Esophagus muscularis mucosa (tissue), 4 donors: Measurements from ENCODE around the gene DYNC1LI2. TPM values are rescaled to one million over a fixed set of nuclear protein-coding genes. Genes with fewer than 3 reads are reported as not detected.

ENCODE experiments used
- DNase-seq: peaks from one replicate; pipeline ENCODE4 v3.0.0-alpha.2; 2017; ENCODE audit errors: extremely low spot score
- H3K27ac ChIP-seq, 4 donors: fragments of 200-600 bp; sonication (generic); replicated peaks in 1 of 4; 1 replicate in 3 of 4; 2 replicates in 1 of 4; pipeline ENCODE4 v1.5.1; 2016 to 2019; ENCODE audit warnings: mild to moderate bottlenecking in 1 of 4
- H3K27me3 ChIP-seq, 4 donors: fragments of 200-600 bp; sonication (generic); one replicate each; pipeline versions ENCODE4 v1.5.1 to v1.6.0; 2016 to 2019
- H3K36me3 ChIP-seq, 4 donors: fragments of 200-600 bp; sonication (generic); one replicate each; pipeline ENCODE4 v1.5.1; 2016 to 2019
- H3K4me1 ChIP-seq, 4 donors: fragments of 200-600 bp; sonication (generic); one replicate each; pipeline ENCODE4 v1.5.1; 2016 to 2019
- H3K4me3 ChIP-seq, 4 donors: fragments of 200-600 bp; sonication (generic); 1 replicate in 2 of 4; 2 replicates in 2 of 4; pipeline ENCODE4 v1.5.1; 2016 to 2019; ENCODE audit warnings: mild to moderate bottlenecking in 4 of 4, moderate library complexity in 1 of 4
- H3K9me3 ChIP-seq, 4 donors: fragments of 200-600 bp; sonication (generic); 1 replicate in 3 of 4; 2 replicates in 1 of 4; pipeline ENCODE4 v1.5.1; 2016 to 2019
- CTCF ChIP-seq, 3 experiments: fragments of 200-600 bp in 2 of 3; fragments of 450-650 bp in 1 of 3; sonication (generic) in 2 of 3; IDR thresholded peaks; one replicate each; pipeline ENCODE4 v1.5.1; 2017 to 2019; ENCODE audit warnings: antibody characterized with exemption in 3 of 3, mild to moderate bottlenecking in 2 of 3, moderate library complexity in 1 of 3
- EP300 ChIP-seq: sonication (generic); formaldehyde crosslinking; IDR thresholded peaks from one replicate; pipeline ENCODE4 v1.6.1; 2017; ENCODE audit warnings: antibody characterized with exemption
- POLR2A ChIP-seq: fragments of 450-650 bp; IDR thresholded peaks from one replicate; pipeline ENCODE4 v1.6.1; 2017; ENCODE audit warnings: antibody characterized with exemption, moderate library complexity, mild to moderate bottlenecking, low read depth
- POLR2AphosphoS5 ChIP-seq, 2 donors: sonication (generic); formaldehyde crosslinking; IDR thresholded peaks; one replicate each; pipeline ENCODE4 v1.6.1; 2017; ENCODE audit warnings: antibody characterized with exemption in 2 of 2
- WGBS: methylation state at CpG from one replicate; pipeline ENCODE4 v1.1.5; 2018; 5-methylcytosine and 5-hydroxymethylcytosine counted together
- intact Hi-C: fragments of 100-400 bp; cut with DNase I; formaldehyde crosslinking; loops from one replicate; pipeline ENCODE4 v1.15.1; 2023
- total RNA-seq, 4 donors: library from RNA; depleted of rRNA; stranded (reverse); fragments of >200 nt; gene quantifications; one replicate each; pipeline versions ENCODE4 v1.1.0 to v1.2.1, GENCODE V29; 2016

Gene DYNC1LI2
- total RNA-seq, 4 donors from 2014 or later = 167 to 203 (median 186) TPM

GRCh38 chr16:66746048-66746447 is 5.4 kb downstream of the DYNC1LI2 start:
- no peak for DNase-seq
- Histone ChIP-seq H3K9me3 (no peaks in the 10 kb centered on the region), H3K27me3 (no peaks in the 10 kb centered on the region), H3K36me3 (peaks cover 15 to 74% (median 55%) of the 10 kb centered on the region in 4 donors), H3K4me1 (peaks cover 42 to 80% (median 71%) of the 10 kb centered on the region in 4 donors), H3K27ac (peak overlapping the region in 3 of 4 donors; percentile 11 to 63 (median 39)), H3K4me3 (no peak overlapping the region)
- no peak for TF ChIP-seq POLR2AphosphoS5 (IDR thresholded peaks at IDR 0.05)
- no peak for TF ChIP-seq EP300
- TF ChIP-seq POLR2A = no peak
- no peak for TF ChIP-seq CTCF (IDR thresholded peaks at IDR 0.05)
- intact Hi-C loops = no loop called here
- WGBS = 57% methylated on average over 3 of the region's 3 CpGs

DNA sequence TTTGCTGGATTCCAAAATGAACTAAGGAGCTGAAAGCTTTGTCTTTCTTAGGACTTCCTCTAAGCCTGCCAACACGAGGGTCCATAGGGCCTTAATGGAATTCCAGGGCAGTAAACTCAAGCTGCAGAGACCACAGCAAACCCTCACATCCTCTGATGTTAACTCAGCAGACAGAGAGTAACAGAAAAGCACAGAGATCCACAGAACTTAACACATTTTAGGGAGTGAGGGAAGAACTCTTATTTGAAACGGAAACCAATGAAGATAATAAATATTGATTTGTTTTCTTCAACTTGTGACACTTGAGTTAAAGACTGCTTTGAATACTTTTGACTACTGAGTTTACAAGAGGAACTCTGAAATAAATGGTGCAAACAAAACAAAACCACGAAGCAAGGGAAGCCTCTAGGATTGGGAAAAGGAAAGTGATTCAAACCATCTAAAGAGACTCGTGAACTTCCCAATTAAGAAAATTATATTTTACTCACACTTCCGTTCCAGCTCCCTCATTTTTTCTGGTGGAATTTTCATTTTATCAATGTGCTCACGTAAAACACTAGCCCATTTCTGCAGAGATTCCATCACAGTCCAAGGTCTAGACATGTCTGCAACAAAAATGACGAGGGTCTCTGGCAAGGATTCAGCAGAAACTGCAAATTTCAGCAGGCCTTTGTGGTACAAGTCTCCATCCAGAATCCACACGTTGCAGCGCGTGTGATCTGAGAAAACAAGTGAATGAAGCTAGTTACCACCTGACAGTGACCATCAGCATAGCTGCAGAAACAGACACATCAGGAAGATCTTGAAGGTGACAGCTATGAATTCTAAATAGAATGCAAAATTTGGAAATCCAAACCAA is 9.2 kb downstream of the DYNC1LI2 start:
- no peak for DNase-seq
- WGBS = 51% methylated on average over 10 of the region's 10 CpGs
- no peaks in the 10 kb centered on the region for H3K9me3 ChIP-seq
- TF ChIP-seq EP300 (no peak), POLR2A (no peak)
- peak overlapping the region in 2 of 4 donors; percentile 13 for H3K4me3 ChIP-seq
- no peaks in the 10 kb centered on the region for H3K27me3 ChIP-seq
- H3K4me1 ChIP-seq = peaks cover 37 to 74% (median 69%) of the 10 kb centered on the region in 4 donors
- intact Hi-C loops = no loop called here
- H3K27ac ChIP-seq = peak overlapping the region; percentile 79 to 87 (median 82)
- H3K36me3 ChIP-seq = peaks cover 3 to 76% (median 63%) of the 10 kb centered on the region in 4 donors

GRCh38 chr16:66741169-66741900 is 10.1 kb downstream of the DYNC1LI2 start:
- Histone ChIP-seq H3K4me3 (peak overlapping the region in 2 of 4 donors; percentile 4 to 13), H3K36me3 (peaks cover 3 to 76% (median 65%) of the 10 kb centered on the region in 4 donors), H3K4me1 (peaks cover 35 to 74% (median 61%) of the 10 kb centered on the region in 4 donors), H3K9me3 (no peaks in the 10 kb centered on the region), H3K27me3 (no peaks in the 10 kb centered on the region), H3K27ac (peak overlapping the region; percentile 79 to 87 (median 82))
- intact Hi-C loops = no loop called here
- 10% methylated on average over 10 of the region's 10 CpGs for WGBS
- TF ChIP-seq POLR2A (no peak), POLR2AphosphoS5 (IDR thresholded peaks at IDR 0.05) (peak; percentile 73)
- peak; percentile 96 for DNase-seq

GRCh38 chr16:66740533-66740932 is 10.9 kb downstream of the DYNC1LI2 start:
- DNase-seq = no peak
- H3K27ac ChIP-seq = peak overlapping the region; percentile 79 to 87 (median 82)
- H3K4me1 ChIP-seq = peaks cover 35 to 72% (median 57%) of the 10 kb centered on the region in 4 donors
- peaks cover 7 to 76% (median 69%) of the 10 kb centered on the region in 4 donors for H3K36me3 ChIP-seq
- TF ChIP-seq POLR2A = no peak
- TF ChIP-seq POLR2AphosphoS5 (IDR thresholded peaks at IDR 0.05) = peak; percentile 23 to 58
- no peak for TF ChIP-seq EP300
- TF ChIP-seq CTCF (IDR thresholded peaks at IDR 0.05) = no peak
- no peaks in the 10 kb centered on the region for H3K27me3 ChIP-seq
- no peak overlapping the region for H3K4me3 ChIP-seq
- H3K9me3 ChIP-seq = no peaks in the 10 kb centered on the region
- 47% methylated on average over 2 of the region's 2 CpGs for WGBS
- intact Hi-C loops = no loop called here

DNA sequence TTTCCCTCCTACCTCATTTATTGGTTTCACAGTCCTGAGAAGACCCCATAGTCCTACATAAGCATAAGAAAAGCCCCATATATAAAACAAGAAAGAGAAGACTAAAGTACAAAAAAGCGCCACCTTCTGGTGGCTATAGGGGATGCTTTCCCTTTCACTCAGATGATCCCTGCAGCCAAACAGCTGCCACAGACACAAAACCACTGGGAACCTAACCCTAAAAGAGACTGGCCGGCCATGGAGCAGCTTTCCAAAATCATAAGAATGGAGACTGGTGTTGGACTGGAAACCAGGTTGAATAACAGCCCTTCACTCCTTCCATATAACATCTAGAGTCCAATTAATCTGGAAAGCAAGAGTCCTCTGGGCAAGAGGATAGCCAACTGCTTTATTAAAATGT is 11.4 kb downstream of the DYNC1LI2 start:
- 42% methylated on average over 2 of the region's 2 CpGs for WGBS
- no peaks in the 10 kb centered on the region for H3K9me3 ChIP-seq
- peak overlapping the region; percentile 79 to 87 (median 82) for H3K27ac ChIP-seq
- TF ChIP-seq POLR2AphosphoS5 (IDR thresholded peaks at IDR 0.05) (no peak), POLR2A (no peak), CTCF (IDR thresholded peaks at IDR 0.05) (peak; percentile 44 to 63 (median 45)), EP300 (no peak)
- H3K4me1 ChIP-seq = peaks cover 35 to 72% (median 57%) of the 10 kb centered on the region in 4 donors
- intact Hi-C loops = no loop called here
- peaks cover 13 to 76% (median 69%) of the 10 kb centered on the region in 4 donors for H3K36me3 ChIP-seq
- DNase-seq = no peak
- H3K4me3 ChIP-seq = no peak overlapping the region
- no peaks in the 10 kb centered on the region for H3K27me3 ChIP-seq
